ENCODE results near the gene SLC11A2.

The SLC11A2 gene

GRCh38 chr12:51025836-51026638, at the start of gene SLC11A2:
SLC11A2 (minus strand) TSS chr12:51026384; CDS start chr12:51010728, 15,656 bp downstream.
- peak; percentile 99 for DNase-seq (ENCODE audit: low spot score)

- DNase-seq (ENCODE audit: low spot score), result no peak
Observed at GRCh38 chr12:51075390-51075789, 49.2 kb upstream of the SLC11A2 start.

- DNase-seq (ENCODE audit: low spot score), result no peak
Observed at GRCh38 chr12:51071663-51072062, 45.5 kb upstream of the SLC11A2 start.

GRCh38 chr12:51070004-51070403, 43.8 kb upstream of the SLC11A2 start:
- no peak for DNase-seq (ENCODE audit: low spot score)

GRCh38 chr12:51067771-51068170, 41.6 kb upstream of the SLC11A2 start:
- DNase-seq (ENCODE audit: low spot score), result no peak

- no peak for DNase-seq (ENCODE audit: low spot score)
Observed at GRCh38 chr12:51067229-51067628, 41.0 kb upstream of the SLC11A2 start.

- DNase-seq (ENCODE audit: low spot score), result no peak
Observed at GRCh38 chr12:51065530-51065929, 39.3 kb upstream of the SLC11A2 start.

- DNase-seq (ENCODE audit: low spot score), result no peak
Observed at GRCh38 chr12:51062631-51063397, 36.6 kb upstream of the SLC11A2 start.

- no peak for DNase-seq (ENCODE audit: low spot score)
Observed at GRCh38 chr12:51059086-51059485, 32.9 kb upstream of the SLC11A2 start.

GRCh38 chr12:51056242-51056641, 30.1 kb upstream of the SLC11A2 start:
- no peak for DNase-seq (ENCODE audit: low spot score)

GRCh38 chr12:51055060-51055459, 28.9 kb upstream of the SLC11A2 start:
- DNase-seq (ENCODE audit: low spot score), result no peak

- no peak for DNase-seq (ENCODE audit: low spot score)
Observed at GRCh38 chr12:51051787-51052186, 25.6 kb upstream of the SLC11A2 start.

GRCh38 chr12:51049525-51049924, 23.3 kb upstream of the SLC11A2 start:
- no peak for DNase-seq (ENCODE audit: low spot score)

- DNase-seq (ENCODE audit: low spot score), result no peak
Observed at GRCh38 chr12:51048661-51049251, 22.6 kb upstream of the SLC11A2 start.

GRCh38 chr12:51047655-51048540, 21.7 kb upstream of the SLC11A2 start, which contains the start of gene LETMD1:
LETMD1 (plus strand) TSS chr12:51048327; CDS start chr12:51048357, 30 bp downstream.
- peak; percentile 92 for DNase-seq (ENCODE audit: low spot score)

- DNase-seq (ENCODE audit: low spot score), result no peak
Observed at GRCh38 chr12:51036279-51036678, 10.1 kb upstream of the SLC11A2 start.

GRCh38 chr12:51033457-51034089, 7.4 kb upstream of the SLC11A2 start:
- DNase-seq (ENCODE audit: low spot score), result no peak

- no peak for DNase-seq (ENCODE audit: low spot score)
Observed at GRCh38 chr12:51033048-51033447, 6.9 kb upstream of the SLC11A2 start.

GRCh38 chr12:51028813-51029150, 2.6 kb upstream of the SLC11A2 start:
- DNase-seq (ENCODE audit: low spot score), result no peak

GRCh38 chr12:51028126-51028812, 2.1 kb upstream of the SLC11A2 start:
- peak; percentile 58 for DNase-seq (ENCODE audit: low spot score)

GRCh38 chr12:51027342-51027835, 1.2 kb upstream of the SLC11A2 start:
- no peak for DNase-seq (ENCODE audit: low spot score)

Measured in D341Med (cell line).